SJCRH30 (cell line): ENCODE measurements around the gene CACYBP. TPM values are rescaled to one million over a fixed set of nuclear protein-coding genes. Genes with fewer than 3 reads are reported as not detected.

Source experiments
- DNase-seq, 2 experiments: peaks; one replicate each; pipeline ENCODE4 v3.0.0-alpha.2; 2015 to 2020
- H3K27ac ChIP-seq: fragments of 250-450 bp; sonication (Bioruptor Pico); 2 replicates; pipeline ENCODE4 v1.5.1; 2020; ENCODE audit warnings: mild to moderate bottlenecking, moderate library complexity
- H3K27me3 ChIP-seq: fragments of 250-450 bp; sonication (Bioruptor Pico); 2 replicates; pipeline ENCODE4 v1.5.1; 2020; ENCODE audit warnings: mild to moderate bottlenecking, moderate library complexity
- H3K36me3 ChIP-seq: fragments of 250-450 bp; sonication (Bioruptor Pico); 2 replicates; pipeline ENCODE4 v1.5.1; 2020; ENCODE audit warnings: mild to moderate bottlenecking, moderate library complexity
- H3K4me1 ChIP-seq: fragments of 250-450 bp; sonication (Bioruptor Pico); 2 replicates; pipeline ENCODE4 v1.5.1; 2020; ENCODE audit warnings: mild to moderate bottlenecking, moderate library complexity
- H3K4me3 ChIP-seq: fragments of 250-450 bp; sonication (Bioruptor Pico); 2 replicates; pipeline ENCODE4 v1.5.1; 2020; ENCODE audit warnings: mild to moderate bottlenecking, moderate library complexity
- H3K9me3 ChIP-seq: fragments of 250-450 bp; sonication (Bioruptor Pico); replicated peaks from 2 replicates; pipeline ENCODE4 v1.5.1; 2020; ENCODE audit warnings: mild to moderate bottlenecking, moderate library complexity
- total RNA-seq: library from RNA; depleted of rRNA; stranded (reverse); fragments of >200 nt; shearing (Covaris generic); gene quantifications from 2 replicates; pipeline ENCODE4 v1.2.3, GENCODE V29; 2014

Gene CACYBP
- total RNA-seq, 1 experiment from 2014 or later, result 439 TPM

GRCh38 chr1:174990382-174990999, 9.3 kb upstream of the CACYBP start:
- DNase-seq, result peak in 1 of 2 experiments; percentile 19
- peak overlapping the region; percentile 15; the same call in 1 of the 2 replicates for H3K4me3 ChIP-seq
- no peaks in the 10 kb centered on the region for H3K4me1 ChIP-seq
- no peaks in the 10 kb centered on the region for H3K9me3 ChIP-seq
- no peak overlapping the region for H3K27ac ChIP-seq
- no peaks in the 10 kb centered on the region for H3K36me3 ChIP-seq
- H3K27me3 ChIP-seq, result no peaks in the 10 kb centered on the region

GRCh38 chr1:174991473-174991872, 8.3 kb upstream of the CACYBP start:
- no peak for DNase-seq
- H3K9me3 ChIP-seq, result no peaks in the 10 kb centered on the region
- H3K36me3 ChIP-seq, result no peaks in the 10 kb centered on the region
- H3K4me3 ChIP-seq, result no peak overlapping the region
- H3K4me1 ChIP-seq, result no peaks in the 10 kb centered on the region
- H3K27ac ChIP-seq, result no peak overlapping the region
- H3K27me3 ChIP-seq, result no peaks in the 10 kb centered on the region

GRCh38 chr1:174995121-174995520, 4.6 kb upstream of the CACYBP start:
- Histone ChIP-seq H3K4me3 (no peak overlapping the region), H3K36me3 (no peaks in the 10 kb centered on the region), H3K9me3 (no peaks in the 10 kb centered on the region), H3K27me3 (no peaks in the 10 kb centered on the region), H3K27ac (no peak overlapping the region), H3K4me1 (no peaks in the 10 kb centered on the region)
- DNase-seq, result no peak

GRCh38 chr1:174995916-174996315, 3.8 kb upstream of the CACYBP start:
- Histone ChIP-seq H3K4me1 (no peaks in the 10 kb centered on the region), H3K36me3 (no peaks in the 10 kb centered on the region), H3K9me3 (no peaks in the 10 kb centered on the region), H3K27me3 (no peaks in the 10 kb centered on the region), H3K27ac (no peak overlapping the region), H3K4me3 (no peak overlapping the region)
- DNase-seq, result no peak

- Histone ChIP-seq H3K4me1 (no peaks in the 10 kb centered on the region), H3K27ac (no peak overlapping the region)
These were observed 3.3 kb upstream of the CACYBP start for GRCh38 chr1:174996476-174996875.

GRCh38 chr1:174997041-174997440, 2.7 kb upstream of the CACYBP start:
- no peaks in the 10 kb centered on the region for H3K4me1 ChIP-seq
- no peak overlapping the region for H3K4me3 ChIP-seq
- no peak for DNase-seq
- no peaks in the 10 kb centered on the region for H3K36me3 ChIP-seq
- H3K9me3 ChIP-seq, result no peaks in the 10 kb centered on the region
- no peak overlapping the region for H3K27ac ChIP-seq
- H3K27me3 ChIP-seq, result no peaks in the 10 kb centered on the region

More at GRCh38 chr1:174996476-174996875, 3.3 kb upstream of the CACYBP start:
- Histone ChIP-seq H3K9me3 (no peaks in the 10 kb centered on the region), H3K36me3 (no peaks in the 10 kb centered on the region), H3K4me3 (no peak overlapping the region), H3K27me3 (no peaks in the 10 kb centered on the region)
- no peak for DNase-seq

GRCh38 chr1:174998569-174999215, 1.1 kb upstream of the CACYBP start:
- H3K4me1 ChIP-seq, result peaks cover 4% of the 10 kb centered on the region; the same call in 1 of the 2 replicates
- peak; percentile 44 to 82 for DNase-seq
- no peaks in the 10 kb centered on the region for H3K9me3 ChIP-seq
- H3K36me3 ChIP-seq, result no peaks in the 10 kb centered on the region
- no peaks in the 10 kb centered on the region for H3K27me3 ChIP-seq
- H3K4me3 ChIP-seq, result peak overlapping the region; percentile 79
- H3K27ac ChIP-seq, result peak overlapping the region; percentile 99

GRCh38 chr1:174999216-174999935, 371 bp upstream of the CACYBP start:
- Histone ChIP-seq H3K9me3 (no peaks in the 10 kb centered on the region), H3K27me3 (no peaks in the 10 kb centered on the region), H3K27ac (peak overlapping the region; percentile 99), H3K4me1 (peaks cover 4% of the 10 kb centered on the region; the same call in 1 of the 2 replicates), H3K36me3 (no peaks in the 10 kb centered on the region), H3K4me3 (peak overlapping the region; percentile 79)
- peak; percentile 96 to 98 for DNase-seq

- no peak for DNase-seq
- Histone ChIP-seq H3K9me3 (no peaks in the 10 kb centered on the region), H3K27me3 (no peaks in the 10 kb centered on the region), H3K36me3 (peaks cover 11% of the 10 kb centered on the region), H3K27ac (peak overlapping the region; percentile 99), H3K4me1 (peaks cover 4% of the 10 kb centered on the region; the same call in 1 of the 2 replicates), H3K4me3 (peak overlapping the region; percentile 79)
These were observed 995 bp downstream of the CACYBP start for GRCh38 chr1:175000697-175001187.

GRCh38 chr1:175002910-175003517, 3.3 kb downstream of the CACYBP start:
- no peak for DNase-seq
- Histone ChIP-seq H3K4me1 (peaks cover 4% of the 10 kb centered on the region; the same call in 1 of the 2 replicates), H3K9me3 (no peaks in the 10 kb centered on the region), H3K36me3 (peaks cover 33% of the 10 kb centered on the region), H3K4me3 (no peak overlapping the region), H3K27me3 (no peaks in the 10 kb centered on the region), H3K27ac (no peak overlapping the region)

GRCh38 chr1:175003521-175003920, 3.8 kb downstream of the CACYBP start:
- Histone ChIP-seq H3K36me3 (peaks cover 39% of the 10 kb centered on the region), H3K27me3 (no peaks in the 10 kb centered on the region), H3K27ac (no peak overlapping the region), H3K4me1 (peaks cover 4% of the 10 kb centered on the region; the same call in 1 of the 2 replicates), H3K9me3 (no peaks in the 10 kb centered on the region), H3K4me3 (no peak overlapping the region)
- no peak for DNase-seq

GRCh38 chr1:175005085-175005783, 5.5 kb downstream of the CACYBP start:
- no peak for DNase-seq
- Histone ChIP-seq H3K36me3 (peaks cover 50% of the 10 kb centered on the region), H3K4me3 (no peak overlapping the region), H3K9me3 (no peaks in the 10 kb centered on the region), H3K4me1 (peaks cover 4% of the 10 kb centered on the region; the same call in 1 of the 2 replicates), H3K27me3 (no peaks in the 10 kb centered on the region), H3K27ac (no peak overlapping the region)

- Histone ChIP-seq H3K9me3 (no peaks in the 10 kb centered on the region), H3K4me1 (no peaks in the 10 kb centered on the region), H3K27me3 (no peaks in the 10 kb centered on the region), H3K36me3 (peaks cover 87% of the 10 kb centered on the region), H3K4me3 (no peak overlapping the region), H3K27ac (no peak overlapping the region)
- no peak for DNase-seq
These were observed 9.8 kb downstream of the CACYBP start for GRCh38 chr1:175009532-175009931.

GRCh38 chr1:175013445-175013844, 13.7 kb downstream of the CACYBP start:
- no peak for DNase-seq
- Histone ChIP-seq H3K9me3 (no peaks in the 10 kb centered on the region), H3K4me3 (no peak overlapping the region), H3K27ac (no peak overlapping the region), H3K4me1 (no peaks in the 10 kb centered on the region), H3K36me3 (peaks cover 56% of the 10 kb centered on the region), H3K27me3 (no peaks in the 10 kb centered on the region)
